Smooth muscle cell (in vitro differentiated cells): Measurements from ENCODE around the gene TOM1L2. TPM values are rescaled to one million over a fixed set of nuclear protein-coding genes. Genes with fewer than 3 reads are reported as not detected.
"Not testable (repeated sequence)": the region's sequence is repeated elsewhere in the genome, so short reads cannot be mapped to it uniquely, and the experiment has no call there.

Experiments used
- DNase-seq: peaks from one replicate; lab custom pipeline; 2025; ENCODE audit not compliant: unreplicated experiment; lab: John Stamatoyannopoulos, UW
- H2AFZ ChIP-seq: fragments of 200-600 bp; sonication (generic); 2 replicates; pipeline ENCODE4 v1.6.0; 2016; ENCODE audit warnings: antibody characterized with exemption, low read depth, mild to moderate bottlenecking
- H3F3A ChIP-seq: fragments of 200-600 bp; sonication (generic); 2 replicates; pipeline ENCODE4 v1.6.0; 2017; ENCODE audit warnings: antibody characterized with exemption, low read depth
- H3K27ac ChIP-seq: fragments of 200-600 bp; sonication (generic); 2 replicates; pipeline ENCODE4 v1.5.1; 2016; ENCODE audit warnings: low read depth, mild to moderate bottlenecking
- H3K27me3 ChIP-seq: fragments of 200-600 bp; sonication (generic); 2 replicates; pipeline ENCODE4 v1.6.1; 2016; ENCODE audit warnings: low read depth, mild to moderate bottlenecking
- H3K36me3 ChIP-seq: fragments of 200-600 bp; sonication (generic); 2 replicates; pipeline ENCODE4 v1.5.1; 2016; ENCODE audit warnings: low read depth
- H3K4me1 ChIP-seq: fragments of 200-600 bp; sonication (generic); 2 replicates; pipeline ENCODE4 v1.5.1; 2016; ENCODE audit warnings: low read depth
- H3K4me2 ChIP-seq: fragments of 200-600 bp; sonication (generic); 2 replicates; pipeline ENCODE4 v1.6.0; 2016; ENCODE audit warnings: mild to moderate bottlenecking
- H3K4me3 ChIP-seq: fragments of 200-600 bp; sonication (generic); 2 replicates; pipeline ENCODE4 v1.5.1; 2016; ENCODE audit warnings: mild to moderate bottlenecking
- H3K79me2 ChIP-seq: fragments of 200-600 bp; sonication (generic); 2 replicates; pipeline ENCODE4 v1.6.0; 2016; ENCODE audit warnings: low read depth, mild to moderate bottlenecking
- H3K9ac ChIP-seq: fragments of 200-600 bp; sonication (generic); 2 replicates; pipeline ENCODE4 v1.6.0; 2016; ENCODE audit warnings: low read depth
- H3K9me3 ChIP-seq: fragments of 200-600 bp; sonication (generic); replicated peaks from 2 replicates; pipeline ENCODE4 v1.5.1; 2016; ENCODE audit warnings: low read depth
- H4K20me1 ChIP-seq: fragments of 200-600 bp; sonication (generic); 2 replicates; pipeline ENCODE4 v1.6.0; 2016; ENCODE audit warnings: low read depth
- CTCF ChIP-seq: fragments of 200-600 bp; sonication (generic); IDR thresholded peaks from 2 replicates; pipeline ENCODE4 v1.5.1; 2017; ENCODE audit warnings: borderline replicate concordance, mild to moderate bottlenecking, antibody characterized with exemption; ENCODE audit not compliant: insufficient read depth, poor library complexity, severe bottlenecking
- WGBS: methylation state at CpG from one replicate; pipeline ENCODE4 v1.1.7; 2016; ENCODE audit warnings: low lambda C conversion rate; 5-methylcytosine and 5-hydroxymethylcytosine counted together
- polyA plus RNA-seq: library from polyadenylated mRNA; unstranded; fragments of >200 nt; fragmentation: Nextera tagmentation; extraction: Ambion mirVana; gene quantifications from 2 replicates; pipeline ENCODE4 v1.2.1, GENCODE V29; 2016
- total RNA-seq: library from RNA; depleted of rRNA; stranded (reverse); fragments of >200 nt; gene quantifications from 2 replicates; pipeline ENCODE4 v1.2.3, GENCODE V29; 2014

The TOM1L2 gene
- total and polyA plus RNA-seq, 2 experiments from 2014 or later = 20.3 to 27.0 TPM

DNA sequence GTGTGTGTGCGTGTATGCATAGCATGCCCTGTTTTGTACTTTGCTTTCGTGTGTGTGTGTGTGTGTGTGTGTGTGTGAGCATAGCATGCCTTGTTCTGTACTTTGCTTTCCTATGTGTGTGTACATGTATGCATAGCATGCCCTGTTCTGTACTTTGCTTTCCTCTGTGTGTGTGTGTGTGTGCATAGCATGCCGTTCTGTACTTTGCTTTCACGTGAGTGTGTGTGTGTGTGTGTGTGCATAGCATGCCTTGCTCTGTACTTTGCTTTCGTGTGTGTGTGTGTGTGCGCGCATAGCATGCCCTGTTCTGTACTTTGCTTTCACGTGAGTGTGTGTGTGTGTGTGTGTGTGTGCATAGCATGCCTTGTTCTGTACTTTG, 27.8 kb upstream of the TOM1L2 start:
- H3K4me1 ChIP-seq = no peaks in the 10 kb centered on the region
- TF ChIP-seq CTCF = no peak

GRCh38 chr17:17999364-18000029, 27.3 kb upstream of the TOM1L2 start:
- 92% methylated on average over 9 of the region's 9 CpGs for WGBS
- Histone ChIP-seq H3K27ac (no peak overlapping the region), H3K79me2 (no peaks in the 10 kb centered on the region), H3K4me3 (no peak overlapping the region), H3F3A (no peaks in the 10 kb centered on the region), H3K36me3 (no peaks in the 10 kb centered on the region), H3K4me2 (no peak overlapping the region), H3K9ac (no peak overlapping the region), H3K27me3 (no peaks in the 10 kb centered on the region), H3K9me3 (no peaks in the 10 kb centered on the region), H2AFZ (no peak overlapping the region), H3K4me1 (no peaks in the 10 kb centered on the region), H4K20me1 (no peaks in the 10 kb centered on the region)
- TF ChIP-seq CTCF = no peak
- no peak for DNase-seq

More for the DNA sequence above, 27.8 kb upstream of the TOM1L2 start:
- Histone ChIP-seq H3K4me3 (no peak overlapping the region), H3F3A (no peaks in the 10 kb centered on the region), H2AFZ (no peak overlapping the region), H3K79me2 (no peaks in the 10 kb centered on the region), H3K27me3 (no peaks in the 10 kb centered on the region), H3K9ac (no peak overlapping the region), H3K36me3 (no peaks in the 10 kb centered on the region), H3K9me3 (no peaks in the 10 kb centered on the region), H4K20me1 (no peaks in the 10 kb centered on the region), H3K4me2 (no peak overlapping the region), H3K27ac (no peak overlapping the region)
- DNase-seq = no peak
- WGBS = 92% methylated on average over 8 of the region's 8 CpGs

- Histone ChIP-seq H3K27ac (no peak overlapping the region), H3K36me3 (no peaks in the 10 kb centered on the region), H3F3A (no peaks in the 10 kb centered on the region), H3K27me3 (no peaks in the 10 kb centered on the region), H3K79me2 (no peaks in the 10 kb centered on the region), H4K20me1 (no peaks in the 10 kb centered on the region), H3K4me1 (no peaks in the 10 kb centered on the region), H3K9ac (no peak overlapping the region), H3K4me2 (no peak overlapping the region), H2AFZ (no peak overlapping the region), H3K9me3 (no peaks in the 10 kb centered on the region), H3K4me3 (no peak overlapping the region)
- 96% methylated on average over 8 of the region's 8 CpGs for WGBS
- TF ChIP-seq CTCF = no peak
- no peak for DNase-seq
These were observed 26.7 kb upstream of the TOM1L2 start for GRCh38 chr17:17998934-17999333.

DNA sequence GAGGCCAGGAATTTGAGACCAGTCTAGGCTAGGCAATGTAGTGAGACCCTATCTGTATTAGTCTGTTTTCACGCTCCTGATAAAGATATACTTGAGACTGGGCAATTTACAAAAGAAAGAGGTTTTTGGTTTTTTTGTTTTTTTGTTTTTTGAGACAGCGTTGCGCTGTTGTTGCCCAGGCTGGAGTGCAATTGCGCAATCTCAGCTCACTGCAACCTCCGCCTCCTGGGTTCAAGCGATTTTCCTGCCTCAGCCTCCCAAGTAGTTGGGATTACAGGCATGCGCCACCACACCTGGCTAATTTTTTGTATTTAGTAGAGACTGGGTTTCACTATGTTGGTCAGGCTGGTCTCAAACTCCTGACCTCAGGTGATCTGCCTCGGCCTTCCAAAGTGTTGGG, 23.7 kb upstream of the TOM1L2 start:
- DNase-seq, H3K9ac ChIP-seq, H3K79me2 ChIP-seq, H3K4me1 ChIP-seq, H3F3A ChIP-seq, H3K9me3 ChIP-seq, H3K4me3 ChIP-seq, H3K4me2 ChIP-seq, H4K20me1 ChIP-seq, H3K36me3 ChIP-seq, H3K27me3 ChIP-seq, H3K27ac ChIP-seq, H2AFZ ChIP-seq: not testable (repeated sequence)
- WGBS = 97% methylated on average over 8 of the region's 8 CpGs
